Muscle of back (tissue), 13 donors: ENCODE measurements around the gene HINT3. TPM values are rescaled to one million over a fixed set of nuclear protein-coding genes. Genes with fewer than 3 reads are reported as not detected.
A peak's percentile ranks its signal among the peaks of the same experiment; 100 is the strongest.
"Not testable (repeated sequence)": the region's sequence is repeated elsewhere in the genome, so short reads cannot be mapped to it uniquely, and the experiment has no call there.

Experiments
- DNase-seq, 3 donors: peaks; one replicate each; pipeline versions ENCODE4 v3.0.0 to v3.0.0-alpha.2; 2013
- long read RNA-seq, 9 donors: transcript quantifications; one replicate each; lab custom pipeline, GENCODE V29; 2026
- polyA plus RNA-seq, 10 donors: library from polyadenylated mRNA; unstranded; fragments of 120-200 nt; gene quantifications; one replicate each; pipeline ENCODE4 v1.2.1, GENCODE V29; 2013; ENCODE audit not compliant: insufficient read length in 10 of 10

HINT3 gene
- polyA plus RNA-seq, result 10 to 100 TPM; 23.1 to 35.1 (median 31.9) TPM
- long read RNA-seq, donor 1, transcript HINT3-201 (5 exons, 3,314 nt), result major isoform, 6 of 6 reads
- long read RNA-seq, donor 1, partial matches to known transcripts, result 0 of 6 reads
- long read RNA-seq, donor 1, other reads (novel, unspliced or antisense), result 0 of 6 reads
- long read RNA-seq, donor 2, transcript HINT3-201 (5 exons, 3,314 nt), result major isoform, 9 of 9 reads
- long read RNA-seq, donor 2, partial matches to known transcripts, result 0 of 9 reads
- long read RNA-seq, donor 2, other reads (novel, unspliced or antisense), result 0 of 9 reads
- long read RNA-seq, donor 3, result 0 reads
- long read RNA-seq, donor 4, transcript HINT3-201 (5 exons, 3,314 nt), result major isoform, 7 of 13 reads
- long read RNA-seq, donor 4, partial matches to known transcripts, result 6 of 13 reads
- long read RNA-seq, donor 4, other reads (novel, unspliced or antisense), result 0 of 13 reads
- long read RNA-seq, donor 5, transcript HINT3-201 (5 exons, 3,314 nt), result major isoform, 13 of 18 reads
- long read RNA-seq, donor 5, partial matches to known transcripts, result 5 of 18 reads
- long read RNA-seq, donor 5, other reads (novel, unspliced or antisense), result 0 of 18 reads
- long read RNA-seq, donor 6, transcript HINT3-201 (5 exons, 3,314 nt), result major isoform, 11 of 11 reads
- long read RNA-seq, donor 6, partial matches to known transcripts, result 0 of 11 reads
- long read RNA-seq, donor 6, other reads (novel, unspliced or antisense), result 0 of 11 reads
- long read RNA-seq, donor 7, transcript HINT3-201 (5 exons, 3,314 nt), result major isoform, 5 of 5 reads
- long read RNA-seq, donor 7, partial matches to known transcripts, result 0 of 5 reads
- long read RNA-seq, donor 7, other reads (novel, unspliced or antisense), result 0 of 5 reads
- long read RNA-seq, donor 8, partial matches to known transcripts, result 0 of 2 reads
- long read RNA-seq, donor 8, other reads (novel, unspliced or antisense), result 0 of 2 reads
- long read RNA-seq, donor 9, result 0 reads

- DNase-seq, result peak; percentile 97 to 99 (median 99)
Observed at GRCh38 chr6:125956506-125957390, at the start of gene HINT3. Gene HINT3, plus strand, starts transcription at chr6:125956770. Its CDS starts 208 bp downstream, at chr6:125956978.

GRCh38 chr6:125910527-125910926 lies 46.0 kb upstream of the HINT3 start:
- no peak for DNase-seq

GRCh38 chr6:125911051-125911451 lies 45.5 kb upstream of the HINT3 start:
- DNase-seq, result not testable (repeated sequence)

- DNase-seq, result not testable (repeated sequence)
Observed at GRCh38 chr6:125912430-125912829, 44.1 kb upstream of the HINT3 start.

- no peak for DNase-seq
Observed at GRCh38 chr6:125913145-125913544, 43.4 kb upstream of the HINT3 start.

GRCh38 chr6:125913864-125914351 lies 42.7 kb upstream of the HINT3 start:
- peak in 1 of 3 donors; percentile 70 for DNase-seq

GRCh38 chr6:125918230-125918629 lies 38.3 kb upstream of the HINT3 start:
- no peak for DNase-seq

- peak; percentile 39 to 83 (median 65) for DNase-seq
Observed at GRCh38 chr6:125918681-125919566, 37.6 kb upstream of the HINT3 start.

GRCh38 chr6:125919618-125920017 lies 37.0 kb upstream of the HINT3 start:
- DNase-seq, result no peak

GRCh38 chr6:125922322-125922860 lies 34.2 kb upstream of the HINT3 start:
- DNase-seq, result no peak

- no peak for DNase-seq
Observed at GRCh38 chr6:125923366-125923877, 33.1 kb upstream of the HINT3 start.

GRCh38 chr6:125924169-125924568 lies 32.4 kb upstream of the HINT3 start:
- no peak for DNase-seq

GRCh38 chr6:125924697-125925358 lies 31.7 kb upstream of the HINT3 start:
- DNase-seq, result no peak

- no peak for DNase-seq
Observed at GRCh38 chr6:125926711-125927110, 29.9 kb upstream of the HINT3 start.

- DNase-seq, result no peak
Observed at GRCh38 chr6:125927761-125928160, 28.8 kb upstream of the HINT3 start.

- no peak for DNase-seq
Observed at GRCh38 chr6:125930765-125931418, 25.7 kb upstream of the HINT3 start.

GRCh38 chr6:125931733-125932450 lies 24.7 kb upstream of the HINT3 start:
- no peak for DNase-seq

GRCh38 chr6:125932451-125932795 lies 24.1 kb upstream of the HINT3 start:
- DNase-seq, result no peak
